ENCODE measurements around the gene IQGAP2.

Gene IQGAP2

DNA sequence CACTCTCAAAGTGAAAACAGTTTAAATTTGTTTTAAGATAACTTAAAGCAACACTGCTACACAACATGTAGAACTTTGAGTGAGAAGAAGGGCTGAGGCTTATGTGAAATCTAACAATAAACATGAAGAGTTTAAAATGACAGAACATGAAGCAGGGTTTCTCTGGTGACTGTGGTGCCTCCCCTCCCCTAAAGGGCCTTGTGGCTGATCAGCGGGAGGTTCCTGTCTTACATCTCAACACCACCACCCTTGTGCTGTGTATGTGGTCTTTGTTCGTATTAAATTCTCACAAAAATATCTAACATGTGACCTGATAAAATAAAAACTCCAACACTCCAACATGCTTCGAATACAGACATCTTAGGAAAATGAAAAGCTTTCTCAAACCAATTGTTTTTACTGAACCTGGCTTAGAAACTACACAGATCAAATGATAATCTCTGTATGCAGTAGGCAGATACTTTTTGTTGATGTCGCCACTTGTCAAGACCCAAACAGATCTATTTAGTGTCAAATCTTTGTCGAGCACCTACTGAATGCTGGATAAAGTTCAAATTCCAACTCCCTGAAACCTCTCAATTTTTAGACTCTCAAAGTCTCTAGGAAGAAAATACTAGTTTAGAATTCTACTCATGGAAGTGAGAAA lies 9.9 kb upstream of the IQGAP2 start:
- H3K4me3 Mint-ChIP-seq = peak overlapping the region; percentile 23
- peaks cover 45% of the 10 kb centered on the region for H3K4me1 Mint-ChIP-seq (ENCODE audit: low read depth)
- no peaks in the 10 kb centered on the region for H3K9me3 Mint-ChIP-seq
- DNase-seq (ENCODE audit: low spot score) = no peak
- H3K27ac Mint-ChIP-seq = peak overlapping the region; percentile 34
- peaks cover 9% of the 10 kb centered on the region for H3K36me3 Mint-ChIP-seq (ENCODE audit: low read depth)
- H3K27me3 Mint-ChIP-seq (ENCODE audit: low read depth) = peaks cover 8% of the 10 kb centered on the region

DNA sequence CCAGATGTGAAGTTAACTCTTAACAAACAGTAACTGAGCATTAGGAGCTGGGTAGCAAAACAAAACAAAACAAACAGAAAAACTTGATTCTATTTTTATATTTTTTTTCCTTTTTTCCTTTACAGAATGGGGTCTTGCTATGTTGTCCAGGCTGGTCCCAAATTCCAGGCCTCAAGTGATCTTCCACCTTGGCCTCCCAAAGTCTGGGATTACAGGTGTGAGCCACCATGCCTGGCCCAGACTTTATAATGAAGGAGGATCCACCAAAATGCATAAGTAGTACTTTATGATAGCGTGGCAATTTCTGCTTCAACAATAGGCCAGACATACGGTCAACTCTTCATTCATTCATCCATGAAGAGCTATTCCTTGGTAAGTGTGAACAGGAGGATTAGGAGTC lies 5.9 kb upstream of the IQGAP2 start:
- Mint-ChIP-seq H3K9me3 (no peaks in the 10 kb centered on the region), H3K36me3 (ENCODE audit: low read depth) (no peaks in the 10 kb centered on the region), H3K27ac (no peak overlapping the region), H3K4me1 (ENCODE audit: low read depth) (peaks cover 36% of the 10 kb centered on the region), H3K27me3 (ENCODE audit: low read depth) (peaks cover 17% of the 10 kb centered on the region), H3K4me3 (no peak overlapping the region)
- DNase-seq (ENCODE audit: low spot score) = no peak

DNA sequence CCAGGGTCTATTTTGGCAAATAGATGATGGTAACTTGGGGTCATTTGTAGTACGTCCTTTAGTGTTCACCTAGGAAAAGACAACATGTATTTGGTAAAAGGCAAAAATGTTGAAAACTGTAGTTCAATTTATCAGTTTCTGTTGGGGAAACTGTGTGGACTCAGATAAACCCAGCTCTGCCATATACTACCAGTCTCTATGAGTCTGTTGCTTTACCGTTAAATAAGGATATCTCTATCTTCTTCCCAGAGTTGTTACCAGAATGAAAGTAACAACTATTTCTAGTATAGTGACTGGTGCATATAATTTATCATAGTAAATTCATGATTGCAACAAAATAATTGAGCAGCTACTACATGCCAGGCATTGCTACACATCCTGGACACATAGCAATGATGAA lies 3.8 kb upstream of the IQGAP2 start:
- Mint-ChIP-seq H3K4me3 (no peak overlapping the region), H3K9me3 (no peaks in the 10 kb centered on the region), H3K4me1 (ENCODE audit: low read depth) (peaks cover 27% of the 10 kb centered on the region), H3K36me3 (ENCODE audit: low read depth) (no peaks in the 10 kb centered on the region), H3K27me3 (ENCODE audit: low read depth) (peaks cover 15% of the 10 kb centered on the region), H3K27ac (no peak overlapping the region)
- no peak for DNase-seq (ENCODE audit: low spot score)

DNA sequence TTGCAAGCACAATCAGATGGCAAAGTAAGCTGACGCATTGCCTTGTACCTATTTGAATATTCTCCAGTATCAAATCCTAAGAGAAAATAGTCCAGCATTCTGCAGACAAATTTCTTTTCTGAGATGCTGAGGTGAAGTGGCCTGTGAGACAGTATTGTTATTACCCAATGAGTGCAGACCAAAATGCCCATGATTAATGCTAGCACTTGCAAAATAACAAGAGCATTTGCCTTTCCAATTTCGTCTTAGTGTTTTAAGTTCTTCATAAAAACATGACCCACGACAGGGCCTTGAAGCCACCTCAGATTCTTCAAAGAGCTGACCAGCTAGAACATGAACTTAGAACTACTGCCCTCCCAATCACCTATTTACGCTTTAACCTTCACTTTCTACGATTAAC lies 2.6 kb upstream of the IQGAP2 start:
- peaks cover 13% of the 10 kb centered on the region for H3K27me3 Mint-ChIP-seq (ENCODE audit: low read depth)
- H3K27ac Mint-ChIP-seq = no peak overlapping the region
- peaks cover 31% of the 10 kb centered on the region for H3K4me1 Mint-ChIP-seq (ENCODE audit: low read depth)
- no peaks in the 10 kb centered on the region for H3K9me3 Mint-ChIP-seq
- no peak overlapping the region for H3K4me3 Mint-ChIP-seq
- no peaks in the 10 kb centered on the region for H3K36me3 Mint-ChIP-seq (ENCODE audit: low read depth)
- DNase-seq (ENCODE audit: low spot score) = no peak

DNA sequence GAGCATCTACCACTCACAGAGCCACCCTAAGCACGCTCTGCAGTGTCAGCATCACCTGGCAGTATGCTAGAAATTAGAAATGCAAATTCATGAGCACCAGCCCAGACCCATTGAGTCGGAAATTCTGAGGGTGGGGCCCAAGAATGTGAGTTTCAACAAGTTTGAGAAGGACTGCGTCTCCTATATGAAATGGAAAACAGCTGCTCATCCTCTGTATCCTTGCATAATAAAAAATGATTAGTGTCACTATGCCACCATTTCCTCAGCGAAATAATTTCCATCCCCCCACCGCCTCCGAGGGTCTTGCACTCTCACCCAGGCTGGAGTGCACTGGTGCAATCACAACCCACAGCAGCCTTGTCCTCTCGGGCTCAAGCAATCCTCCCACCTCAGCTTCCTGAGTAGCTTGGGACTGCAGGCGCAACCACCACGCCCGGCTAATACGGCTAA lies 1.3 kb upstream of the IQGAP2 start:
- Mint-ChIP-seq H3K4me3 (peak overlapping the region; percentile 91), H3K36me3 (ENCODE audit: low read depth) (peaks cover 5% of the 10 kb centered on the region), H3K9me3 (no peaks in the 10 kb centered on the region), H3K27ac (peak overlapping the region; percentile 99), H3K27me3 (ENCODE audit: low read depth) (peaks cover 9% of the 10 kb centered on the region), H3K4me1 (ENCODE audit: low read depth) (peaks cover 44% of the 10 kb centered on the region)
- no peak for DNase-seq (ENCODE audit: low spot score)

DNA sequence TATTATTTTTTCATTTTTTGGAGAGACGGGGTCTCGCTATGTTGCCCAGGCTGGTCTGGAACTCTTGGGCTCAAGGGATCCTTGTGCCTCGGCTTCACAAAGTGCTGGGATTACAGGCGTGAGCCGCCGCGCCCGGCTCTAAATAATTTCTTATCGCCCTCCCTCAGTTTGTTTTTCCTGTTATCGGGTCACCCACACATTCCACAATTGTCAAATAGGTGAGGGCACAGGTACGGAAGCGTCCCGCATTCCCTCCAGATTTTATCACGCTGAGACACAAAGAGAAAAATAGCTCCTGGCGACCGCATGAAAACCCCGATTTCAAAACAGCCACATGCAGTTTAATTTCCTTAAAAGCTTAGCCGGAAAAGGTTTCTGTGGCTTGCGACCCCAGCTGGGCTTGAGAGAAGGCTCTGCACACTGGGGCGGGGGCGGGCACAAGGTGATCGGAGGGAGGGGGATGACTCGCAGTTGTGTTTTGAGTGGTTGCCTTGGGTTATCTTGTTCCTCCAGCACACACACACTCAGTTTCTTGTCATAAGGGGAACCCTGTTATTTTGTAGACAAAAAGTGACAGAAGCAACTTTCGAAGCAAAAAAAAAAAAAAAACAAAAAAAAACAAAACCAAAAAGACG lies 717 bp upstream of the IQGAP2 start:
- Mint-ChIP-seq H3K27ac (peak overlapping the region; percentile 99), H3K36me3 (ENCODE audit: low read depth) (peaks cover 10% of the 10 kb centered on the region), H3K27me3 (ENCODE audit: low read depth) (peaks cover 9% of the 10 kb centered on the region), H3K4me3 (peak overlapping the region; percentile 91), H3K9me3 (no peaks in the 10 kb centered on the region), H3K4me1 (ENCODE audit: low read depth) (peaks cover 48% of the 10 kb centered on the region)
- DNase-seq (ENCODE audit: low spot score) = peak; percentile 83

DNA sequence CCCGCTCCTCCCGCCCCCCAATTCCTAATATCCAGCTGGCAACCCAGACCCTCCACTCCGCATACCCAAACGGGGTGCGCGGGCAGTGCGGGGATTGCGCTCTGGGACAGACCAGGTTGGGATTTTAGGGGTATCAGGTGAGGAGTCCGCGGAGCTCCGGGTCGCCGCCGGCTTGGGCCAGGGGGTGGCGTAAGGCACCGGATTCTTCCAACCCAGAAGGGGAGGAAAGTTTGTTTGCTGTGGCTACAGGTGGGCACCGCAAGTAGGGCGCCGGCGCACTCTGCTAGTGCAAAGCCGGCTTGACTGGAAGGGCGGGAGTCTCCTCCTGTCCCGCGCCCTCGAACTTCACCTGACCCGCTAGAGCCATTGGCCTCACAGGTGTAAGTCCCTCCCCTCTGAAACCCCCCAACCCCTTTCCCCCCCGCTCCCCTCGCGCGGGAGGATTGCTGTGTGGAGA lies 709 bp downstream of the IQGAP2 start:
- peaks cover 17% of the 10 kb centered on the region for H3K36me3 Mint-ChIP-seq (ENCODE audit: low read depth)
- H3K4me1 Mint-ChIP-seq (ENCODE audit: low read depth) = peaks cover 52% of the 10 kb centered on the region
- H3K27me3 Mint-ChIP-seq (ENCODE audit: low read depth) = peaks cover 9% of the 10 kb centered on the region
- H3K9me3 Mint-ChIP-seq = no peaks in the 10 kb centered on the region
- H3K27ac Mint-ChIP-seq = peak overlapping the region; percentile 96
- DNase-seq (ENCODE audit: low spot score) = peak; percentile 53
- peak overlapping the region; percentile 91 for H3K4me3 Mint-ChIP-seq

DNA sequence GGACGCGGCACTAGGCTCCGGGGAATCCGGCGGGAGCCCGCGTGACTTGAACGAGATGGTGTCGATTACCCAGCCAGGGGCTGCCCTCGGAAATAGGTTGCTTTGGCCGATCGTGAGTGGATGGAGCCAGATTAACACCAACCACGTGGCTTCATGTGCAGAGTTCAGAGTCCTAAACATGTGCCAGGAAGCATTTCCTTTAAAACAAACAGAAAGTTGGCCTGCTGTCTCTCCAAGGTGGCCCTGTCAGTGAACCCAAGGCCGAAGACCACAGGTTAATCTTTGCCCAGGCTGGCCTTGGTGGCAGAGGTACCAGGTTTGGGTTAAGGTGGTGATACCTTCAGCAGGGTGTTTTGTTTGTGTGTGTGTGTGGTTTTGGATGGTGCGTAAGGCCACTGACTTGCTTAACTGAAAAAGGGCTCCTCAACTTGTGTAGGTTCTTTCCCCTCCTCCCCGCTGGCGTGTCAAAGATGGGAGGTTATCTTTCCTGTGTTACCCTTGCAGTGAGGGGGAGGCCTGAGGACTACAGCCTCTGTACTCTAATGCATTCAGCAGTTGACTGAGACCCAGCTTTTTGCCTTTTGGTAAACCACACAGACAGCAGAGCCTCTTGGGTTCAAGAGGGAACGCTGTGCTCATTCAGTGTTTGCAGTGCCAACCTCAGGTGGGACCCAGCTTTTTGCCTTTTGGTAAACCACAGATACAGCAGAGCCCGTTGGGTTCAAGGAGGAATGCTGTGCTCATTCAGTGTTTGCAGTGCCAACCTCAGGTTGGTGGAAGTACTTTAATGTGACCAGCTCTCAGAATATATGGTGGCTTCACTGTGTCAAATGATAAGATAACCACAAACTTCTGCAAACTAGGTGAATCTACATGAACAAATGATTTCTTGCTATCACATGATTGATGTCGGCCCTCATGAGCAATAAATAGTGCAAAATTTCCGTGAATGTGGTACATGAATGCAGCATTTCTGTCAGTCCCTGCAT lies 1.4 kb downstream of the IQGAP2 start:
- DNase-seq (ENCODE audit: low spot score) = peak; percentile 78
- peaks cover 9% of the 10 kb centered on the region for H3K27me3 Mint-ChIP-seq (ENCODE audit: low read depth)
- H3K27ac Mint-ChIP-seq = peak overlapping the region; percentile 96
- peaks cover 55% of the 10 kb centered on the region for H3K4me1 Mint-ChIP-seq (ENCODE audit: low read depth)
- H3K4me3 Mint-ChIP-seq = peak overlapping the region; percentile 91
- H3K9me3 Mint-ChIP-seq = no peaks in the 10 kb centered on the region
- peaks cover 19% of the 10 kb centered on the region for H3K36me3 Mint-ChIP-seq (ENCODE audit: low read depth)

DNA sequence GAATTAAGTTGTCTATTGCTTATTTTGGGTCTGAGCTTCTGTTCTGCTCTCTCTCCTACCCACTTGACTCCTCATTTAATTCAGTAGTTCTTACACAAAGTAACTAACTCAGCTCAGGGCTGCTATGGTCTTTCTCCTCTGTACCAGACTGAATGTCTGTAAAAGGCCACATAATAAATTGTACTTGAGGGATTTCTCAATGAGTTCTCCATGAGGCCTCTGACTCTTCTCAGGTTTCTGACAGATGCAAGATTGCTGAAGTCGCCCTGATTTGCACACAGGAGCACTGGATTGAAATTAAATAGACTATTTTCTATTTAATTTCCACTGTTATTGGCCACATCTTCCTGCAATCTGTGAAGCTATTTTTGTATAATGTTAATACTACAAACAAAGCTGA lies 2.9 kb downstream of the IQGAP2 start:
- H3K27ac Mint-ChIP-seq = no peak overlapping the region
- H3K27me3 Mint-ChIP-seq (ENCODE audit: low read depth) = peaks cover 2% of the 10 kb centered on the region
- H3K9me3 Mint-ChIP-seq = no peaks in the 10 kb centered on the region
- H3K36me3 Mint-ChIP-seq (ENCODE audit: low read depth) = peaks cover 29% of the 10 kb centered on the region
- peak overlapping the region; percentile 91 for H3K4me3 Mint-ChIP-seq
- H3K4me1 Mint-ChIP-seq (ENCODE audit: low read depth) = peaks cover 58% of the 10 kb centered on the region
- DNase-seq (ENCODE audit: low spot score) = no peak

DNA sequence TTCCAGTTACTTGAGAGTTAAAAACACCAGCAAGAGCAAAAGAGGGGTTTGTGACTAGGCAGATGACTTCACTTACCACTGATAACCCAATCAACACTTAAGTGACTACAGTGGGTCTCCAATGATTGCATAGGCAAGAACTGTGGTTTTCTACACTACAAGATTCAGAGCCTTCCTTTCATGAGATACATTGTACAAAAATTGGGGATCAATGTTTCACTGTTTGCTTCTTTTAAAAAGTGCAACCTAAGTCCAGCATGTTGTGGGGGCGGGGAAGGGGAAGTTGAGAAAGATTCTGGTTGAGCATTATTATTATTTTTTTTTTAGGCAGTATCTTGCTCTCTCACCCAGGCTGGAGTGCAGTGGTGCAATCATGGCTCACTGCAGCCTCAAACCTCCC lies 3.6 kb downstream of the IQGAP2 start:
- H3K36me3 Mint-ChIP-seq (ENCODE audit: low read depth) = peaks cover 34% of the 10 kb centered on the region
- no peaks in the 10 kb centered on the region for H3K27me3 Mint-ChIP-seq (ENCODE audit: low read depth)
- H3K9me3 Mint-ChIP-seq = no peaks in the 10 kb centered on the region
- H3K27ac Mint-ChIP-seq = no peak overlapping the region
- no peak for DNase-seq (ENCODE audit: low spot score)
- peaks cover 51% of the 10 kb centered on the region for H3K4me1 Mint-ChIP-seq (ENCODE audit: low read depth)
- peak overlapping the region; percentile 19 for H3K4me3 Mint-ChIP-seq

DNA sequence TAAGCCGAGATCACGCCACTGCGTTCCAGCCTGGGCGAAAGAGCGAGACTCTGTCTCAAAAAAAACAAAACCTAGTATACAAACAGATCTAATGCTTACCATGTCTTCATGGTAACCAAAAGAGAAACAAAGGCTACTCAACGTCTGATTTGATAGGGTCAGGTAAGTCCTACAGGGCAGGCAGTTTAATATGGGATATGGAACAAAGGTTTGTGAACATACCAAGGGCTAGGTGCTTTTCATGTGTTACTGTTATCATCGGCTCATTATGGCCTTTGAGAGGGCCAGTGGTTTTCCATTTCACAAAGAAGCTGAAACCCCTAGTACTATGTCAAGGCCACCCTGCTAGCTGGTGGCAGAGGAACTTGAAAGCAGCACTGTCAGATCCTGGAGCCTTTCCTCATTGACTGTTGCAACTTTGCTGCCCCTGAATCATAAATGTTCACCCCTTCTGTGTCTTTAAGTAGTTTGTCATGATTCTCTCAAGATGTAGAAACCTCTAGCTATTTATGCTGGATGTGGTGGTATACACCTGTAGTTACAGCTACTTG lies 5.1 kb downstream of the IQGAP2 start:
- no peak overlapping the region for H3K27ac Mint-ChIP-seq
- DNase-seq (ENCODE audit: low spot score) = no peak
- no peaks in the 10 kb centered on the region for H3K9me3 Mint-ChIP-seq
- peaks cover 42% of the 10 kb centered on the region for H3K36me3 Mint-ChIP-seq (ENCODE audit: low read depth)
- peaks cover 44% of the 10 kb centered on the region for H3K4me1 Mint-ChIP-seq (ENCODE audit: low read depth)
- no peaks in the 10 kb centered on the region for H3K27me3 Mint-ChIP-seq (ENCODE audit: low read depth)
- no peak overlapping the region for H3K4me3 Mint-ChIP-seq

DNA sequence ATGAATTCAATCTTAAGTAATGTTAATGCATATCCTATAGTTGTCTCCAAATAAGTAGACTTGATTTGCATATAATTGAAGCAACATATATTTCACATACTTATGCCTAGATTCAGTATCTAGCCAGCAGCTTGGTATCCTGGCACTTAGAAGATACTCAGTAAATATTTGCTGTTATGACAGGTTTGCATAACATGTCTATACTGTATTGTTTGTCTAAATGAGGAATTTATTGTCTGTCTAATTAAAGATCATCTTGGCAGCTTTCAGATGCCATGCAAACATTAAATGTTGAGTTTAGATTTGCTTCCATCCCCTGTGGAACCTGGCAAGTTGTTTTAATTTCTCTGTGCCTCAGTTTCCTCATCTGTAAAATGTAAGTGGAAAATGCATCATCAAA lies 9.4 kb downstream of the IQGAP2 start:
- Mint-ChIP-seq H3K36me3 (ENCODE audit: low read depth) (peaks cover 46% of the 10 kb centered on the region), H3K4me3 (no peak overlapping the region), H3K9me3 (no peaks in the 10 kb centered on the region), H3K27ac (no peak overlapping the region), H3K27me3 (ENCODE audit: low read depth) (no peaks in the 10 kb centered on the region), H3K4me1 (ENCODE audit: low read depth) (peaks cover 21% of the 10 kb centered on the region)
- DNase-seq (ENCODE audit: low spot score) = no peak

DNA sequence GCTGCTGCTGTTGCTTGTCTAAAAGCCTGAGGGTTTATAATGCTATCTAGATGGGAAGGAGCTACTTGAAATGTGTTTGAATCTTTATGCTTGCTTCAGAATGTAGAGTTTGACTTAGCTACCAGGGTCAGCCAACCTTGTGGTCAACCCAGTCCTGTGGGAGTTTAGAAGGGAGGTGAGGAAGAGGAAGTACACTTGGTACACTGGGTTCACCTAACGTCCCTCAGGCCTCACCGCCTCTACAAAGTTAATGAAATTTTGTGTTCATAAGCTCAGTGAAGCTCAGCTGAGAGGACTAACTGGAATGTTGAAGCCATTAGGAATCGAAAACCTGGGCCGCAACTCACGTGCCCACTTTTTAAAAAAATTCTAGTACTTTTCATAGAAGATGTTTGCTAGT lies 10.7 kb downstream of the IQGAP2 start:
- Mint-ChIP-seq H3K9me3 (no peaks in the 10 kb centered on the region), H3K27me3 (ENCODE audit: low read depth) (no peaks in the 10 kb centered on the region), H3K36me3 (ENCODE audit: low read depth) (peaks cover 41% of the 10 kb centered on the region), H3K4me3 (no peak overlapping the region), H3K4me1 (ENCODE audit: low read depth) (peaks cover 17% of the 10 kb centered on the region), H3K27ac (no peak overlapping the region)
- no peak for DNase-seq (ENCODE audit: low spot score)

Data from T-helper 2 cell treated with Interferon-gamma antibody and Interleukin-4, amounts not matched to agents 5 μg/mL and 100 μg/mL, for 36 hours (primary cell).